Measurements from ENCODE around the gene ISCA2.

ISCA2 gene

GRCh38 chr14:74462993-74463392 lies 30.6 kb upstream of the ISCA2 start:
- H3K9me3 ChIP-seq (replicated peaks; ENCODE audit: insufficient read depth, low read length): no peaks in the 10 kb centered on the region
- H3K4me2 ChIP-seq (ENCODE audit: low read depth, low read length): no peak overlapping the region
- DNase-seq: no peak
- H3K27me3 ChIP-seq (replicated peaks; ENCODE audit: insufficient read depth, low read length): no peaks in the 10 kb centered on the region
- no peaks in the 10 kb centered on the region for H4K20me1 ChIP-seq (ENCODE audit: insufficient read depth, low read length)
- H2AFZ ChIP-seq (ENCODE audit: low read length): no peak overlapping the region
- H3F3A ChIP-seq (ENCODE audit: insufficient read depth, low read length): no peaks in the 10 kb centered on the region
- H3K9ac ChIP-seq (ENCODE audit: low read length): no peak overlapping the region
- TF ChIP-seq EZH2 (optimal IDR thresholded peaks at IDR 0.05; ENCODE audit: low read depth, low read length) (no peak), EZH2phosphoT487 (IDR thresholded peaks at IDR 0.05; ENCODE audit: low read length) (no peak), CTCF (IDR thresholded peaks at IDR 0.05; ENCODE audit: low read length) (no peak)
- H3K79me2 ChIP-seq (ENCODE audit: low read length): no peaks in the 10 kb centered on the region
- H3K27ac ChIP-seq (ENCODE audit: low read length): no peak overlapping the region
- no peaks in the 10 kb centered on the region for H3K36me3 ChIP-seq (replicated peaks; ENCODE audit: insufficient read depth, low read length)
- no peaks in the 10 kb centered on the region for H3K9me2 ChIP-seq (replicated peaks; ENCODE audit: insufficient read depth, low read length)
- H3K4me1 ChIP-seq (ENCODE audit: low read length): no peaks in the 10 kb centered on the region
- H3K4me3 ChIP-seq (ENCODE audit: low read length): no peak overlapping the region

DNA sequence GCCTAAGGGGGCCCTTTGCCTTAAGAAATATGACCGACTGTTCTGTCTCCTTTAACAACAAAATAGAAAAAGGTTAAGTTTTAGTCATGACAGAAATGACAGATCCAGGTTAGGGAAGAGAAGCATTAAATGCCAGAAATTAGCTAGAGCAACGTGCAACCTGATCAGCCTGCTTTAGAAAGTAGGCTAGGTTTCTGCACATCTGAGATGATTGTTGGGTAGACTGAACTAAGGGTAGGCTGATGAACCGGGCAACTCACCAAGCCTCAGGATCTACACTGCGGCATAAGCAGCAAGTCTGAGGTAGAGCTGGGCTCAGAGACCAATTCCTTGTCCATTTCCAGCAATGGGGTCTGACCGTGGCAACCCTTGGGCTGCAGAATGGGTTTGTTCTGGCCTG lies 29.9 kb upstream of the ISCA2 start:
- Histone ChIP-seq H2AFZ (ENCODE audit: low read length) (no peak overlapping the region), H3K4me1 (ENCODE audit: low read length) (no peaks in the 10 kb centered on the region), H3K79me2 (ENCODE audit: low read length) (no peaks in the 10 kb centered on the region), H3K9me3 (replicated peaks; ENCODE audit: insufficient read depth, low read length) (no peaks in the 10 kb centered on the region), H3K36me3 (replicated peaks; ENCODE audit: insufficient read depth, low read length) (no peaks in the 10 kb centered on the region), H3K27ac (ENCODE audit: low read length) (no peak overlapping the region), H3K9me2 (replicated peaks; ENCODE audit: insufficient read depth, low read length) (no peaks in the 10 kb centered on the region), H3K27me3 (replicated peaks; ENCODE audit: insufficient read depth, low read length) (no peaks in the 10 kb centered on the region), H3K9ac (ENCODE audit: low read length) (no peak overlapping the region), H4K20me1 (ENCODE audit: insufficient read depth, low read length) (no peaks in the 10 kb centered on the region), H3F3A (ENCODE audit: insufficient read depth, low read length) (no peaks in the 10 kb centered on the region), H3K4me2 (ENCODE audit: low read depth, low read length) (no peak overlapping the region), H3K4me3 (ENCODE audit: low read length) (no peak overlapping the region)
- no peak for DNase-seq
- TF ChIP-seq EZH2 (optimal IDR thresholded peaks at IDR 0.05; ENCODE audit: low read depth, low read length) (no peak), CTCF (IDR thresholded peaks at IDR 0.05; ENCODE audit: low read length) (no peak), EZH2phosphoT487 (IDR thresholded peaks at IDR 0.05; ENCODE audit: low read length) (no peak)

DNA sequence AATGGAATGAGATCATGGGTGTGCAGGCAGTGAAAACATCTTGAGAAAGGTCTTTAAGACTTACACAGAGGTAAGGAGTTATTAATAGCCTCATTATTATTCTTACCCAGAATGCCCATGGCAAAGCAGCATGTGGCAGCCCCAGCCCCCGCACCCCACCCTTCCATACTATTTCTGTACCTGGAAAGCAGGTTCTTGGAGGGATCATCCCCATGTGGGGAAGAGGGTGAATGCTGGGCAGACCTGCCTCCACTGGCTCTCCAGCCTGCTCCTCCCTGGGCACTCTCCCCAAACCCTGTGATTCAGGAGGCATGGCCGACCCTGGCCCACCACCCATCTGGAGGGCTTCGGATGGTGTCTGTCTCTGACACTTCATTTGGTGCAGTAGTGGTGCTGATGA lies 28.8 kb upstream of the ISCA2 start:
- Histone ChIP-seq H3K9me3 (replicated peaks; ENCODE audit: insufficient read depth, low read length) (no peaks in the 10 kb centered on the region), H3K36me3 (replicated peaks; ENCODE audit: insufficient read depth, low read length) (no peaks in the 10 kb centered on the region), H3K27ac (ENCODE audit: low read length) (no peak overlapping the region), H3K79me2 (ENCODE audit: low read length) (no peaks in the 10 kb centered on the region), H3K4me1 (ENCODE audit: low read length) (no peaks in the 10 kb centered on the region), H2AFZ (ENCODE audit: low read length) (no peak overlapping the region), H3K27me3 (replicated peaks; ENCODE audit: insufficient read depth, low read length) (no peaks in the 10 kb centered on the region), H3F3A (ENCODE audit: insufficient read depth, low read length) (no peaks in the 10 kb centered on the region), H4K20me1 (ENCODE audit: insufficient read depth, low read length) (no peaks in the 10 kb centered on the region), H3K4me3 (ENCODE audit: low read length) (no peak overlapping the region), H3K4me2 (ENCODE audit: low read depth, low read length) (no peak overlapping the region), H3K9me2 (replicated peaks; ENCODE audit: insufficient read depth, low read length) (no peaks in the 10 kb centered on the region), H3K9ac (ENCODE audit: low read length) (no peak overlapping the region)
- no peak for DNase-seq
- TF ChIP-seq EZH2 (optimal IDR thresholded peaks at IDR 0.05; ENCODE audit: low read depth, low read length): no peak
- no peak for TF ChIP-seq CTCF (IDR thresholded peaks at IDR 0.05; ENCODE audit: low read length)
- no peak for TF ChIP-seq EZH2phosphoT487 (IDR thresholded peaks at IDR 0.05; ENCODE audit: low read length)
